SJCRH30 (cell line): ENCODE data around the gene BCL7B. TPM values are rescaled to one million over a fixed set of nuclear protein-coding genes. Genes with fewer than 3 reads are reported as not detected.
"Not testable (repeated sequence)": the region's sequence is repeated elsewhere in the genome, so short reads cannot be mapped to it uniquely, and the experiment has no call there.

Source experiments
- DNase-seq, 2 experiments: peaks; one replicate each; pipeline ENCODE4 v3.0.0-alpha.2; 2015 to 2020
- H3K27ac ChIP-seq: fragments of 250-450 bp; sonication (Bioruptor Pico); 2 replicates; pipeline ENCODE4 v1.5.1; 2020; ENCODE audit warnings: mild to moderate bottlenecking, moderate library complexity
- H3K27me3 ChIP-seq: fragments of 250-450 bp; sonication (Bioruptor Pico); 2 replicates; pipeline ENCODE4 v1.5.1; 2020; ENCODE audit warnings: mild to moderate bottlenecking, moderate library complexity
- H3K36me3 ChIP-seq: fragments of 250-450 bp; sonication (Bioruptor Pico); 2 replicates; pipeline ENCODE4 v1.5.1; 2020; ENCODE audit warnings: mild to moderate bottlenecking, moderate library complexity
- H3K4me1 ChIP-seq: fragments of 250-450 bp; sonication (Bioruptor Pico); 2 replicates; pipeline ENCODE4 v1.5.1; 2020; ENCODE audit warnings: mild to moderate bottlenecking, moderate library complexity
- H3K4me3 ChIP-seq: fragments of 250-450 bp; sonication (Bioruptor Pico); 2 replicates; pipeline ENCODE4 v1.5.1; 2020; ENCODE audit warnings: mild to moderate bottlenecking, moderate library complexity
- H3K9me3 ChIP-seq: fragments of 250-450 bp; sonication (Bioruptor Pico); replicated peaks from 2 replicates; pipeline ENCODE4 v1.5.1; 2020; ENCODE audit warnings: mild to moderate bottlenecking, moderate library complexity
- total RNA-seq: library from RNA; depleted of rRNA; stranded (reverse); fragments of >200 nt; shearing (Covaris generic); gene quantifications from 2 replicates; pipeline ENCODE4 v1.2.3, GENCODE V29; 2014

BCL7B gene
- total RNA-seq, 1 experiment from 2014 or later, result 39.7 TPM

DNA sequence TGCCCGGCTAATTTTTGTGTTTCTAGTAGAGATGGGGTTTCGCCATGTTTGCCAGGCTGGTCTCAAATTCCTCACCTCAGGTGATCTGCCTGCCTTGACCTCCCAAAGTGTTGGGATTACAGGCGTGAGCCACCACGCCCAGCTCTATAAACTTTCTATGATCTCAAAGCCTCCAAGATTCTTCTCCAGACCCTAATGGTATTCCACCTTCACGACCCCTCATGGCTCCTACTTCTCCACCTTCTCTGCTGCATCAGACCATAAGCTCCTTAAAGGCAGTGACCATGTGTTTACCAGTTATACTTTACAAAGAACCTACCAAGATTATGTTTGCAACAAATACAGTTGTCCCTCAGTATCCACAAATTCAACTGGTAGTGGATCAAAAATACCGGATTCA, 25.3 kb downstream of the BCL7B start:
- Histone ChIP-seq H3K9me3 (no peaks in the 10 kb centered on the region), H3K27ac (no peak overlapping the region), H3K4me3 (no peak overlapping the region), H3K27me3 (no peaks in the 10 kb centered on the region), H3K4me1 (peaks cover under 1% of the 10 kb centered on the region), H3K36me3 (peaks cover 11% of the 10 kb centered on the region)
- DNase-seq, result no peak

- Histone ChIP-seq H3K4me1 (peaks cover 9% of the 10 kb centered on the region), H3K4me3 (no peak overlapping the region), H3K36me3 (0 out of 2 replicates have a peak, but pooled peaks cover 2% of the 10 kb centered on the region), H3K9me3 (no peaks in the 10 kb centered on the region), H3K27ac (no peak overlapping the region), H3K27me3 (no peaks in the 10 kb centered on the region)
- no peak for DNase-seq
These were observed 26.7 kb downstream of the BCL7B start for GRCh38 chr7:73530800-73531199.

DNA sequence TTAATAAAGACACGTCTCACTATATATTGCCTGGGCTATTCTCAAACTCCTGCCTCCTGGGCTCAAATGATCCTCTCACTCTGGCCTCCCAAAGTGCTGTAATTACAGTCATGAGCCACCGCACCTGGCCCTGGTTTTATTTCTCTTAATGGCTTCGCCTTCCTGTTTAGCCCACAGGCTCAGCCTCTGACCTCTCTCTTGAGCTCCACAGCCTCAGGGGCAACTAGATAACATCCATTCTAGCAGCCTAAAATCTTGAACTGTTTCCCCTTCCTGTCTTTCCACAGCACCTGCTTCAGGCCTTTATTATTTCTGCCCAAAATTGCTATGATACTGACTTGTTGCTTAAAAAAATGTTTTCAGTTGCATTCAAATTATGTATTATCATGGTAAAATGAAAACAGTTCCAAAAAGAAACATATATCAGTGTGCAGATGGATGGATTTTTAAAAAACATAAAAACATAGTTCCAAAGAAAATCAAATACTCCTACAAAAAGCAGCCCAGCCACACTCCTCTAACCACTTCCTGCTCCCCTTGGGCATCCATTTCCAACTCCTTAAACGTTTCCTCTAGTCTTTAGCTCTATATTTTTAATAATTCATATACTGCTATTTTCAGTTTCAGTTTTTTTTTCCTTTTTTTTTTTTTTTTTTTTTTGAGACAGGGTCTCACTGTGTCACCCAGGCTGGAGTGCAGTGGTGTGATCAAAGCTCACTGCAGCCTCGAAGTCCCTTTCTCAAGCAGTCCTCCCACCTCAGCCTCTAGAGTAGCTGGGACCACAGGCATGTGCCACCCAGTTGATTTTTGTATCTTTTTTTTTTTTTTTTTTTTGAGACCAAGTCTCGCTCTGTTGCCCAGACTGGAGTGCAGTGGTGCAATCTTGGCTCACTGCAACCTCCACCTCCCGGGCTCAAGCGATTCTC, 30.3 kb downstream of the BCL7B start:
- H3K36me3 ChIP-seq, result no peaks in the 10 kb centered on the region
- H3K4me1 ChIP-seq, result peaks cover 9% of the 10 kb centered on the region
- peak; percentile 74 to 88 for DNase-seq
- H3K27me3 ChIP-seq, result no peaks in the 10 kb centered on the region
- 0 out of 2 replicates have a peak overlapping the region, but pooled peaks have one; percentile 31 for H3K27ac ChIP-seq
- H3K4me3 ChIP-seq, result no peak overlapping the region
- H3K9me3 ChIP-seq, result no peaks in the 10 kb centered on the region

DNA sequence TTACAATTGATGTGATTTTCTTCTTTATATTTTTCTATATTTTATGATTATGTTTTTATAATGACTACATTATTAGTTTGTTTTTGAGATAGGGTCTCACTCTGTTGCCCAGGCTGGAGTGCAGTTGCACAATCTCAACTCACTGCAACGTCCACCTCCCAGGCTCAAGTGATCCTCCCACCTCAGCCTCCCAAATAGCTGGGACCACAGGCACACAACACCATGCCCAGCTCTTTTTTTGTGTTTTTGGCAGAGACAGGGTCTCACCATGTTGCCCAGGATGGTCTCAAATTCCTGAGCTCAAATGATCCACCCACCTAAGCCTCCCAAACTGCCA, 31.4 kb downstream of the BCL7B start:
- H3K27ac ChIP-seq, H3K36me3 ChIP-seq, H3K27me3 ChIP-seq, H3K4me3 ChIP-seq, DNase-seq, H3K9me3 ChIP-seq, H3K4me1 ChIP-seq: not testable (repeated sequence)

- H3K4me1 ChIP-seq, result peaks cover 9% of the 10 kb centered on the region
- peak within 1 kb of the TSS; percentile 74 for H3K4me3 ChIP-seq
- no peaks in the 10 kb centered on the region for H3K27me3 ChIP-seq
- H3K27ac ChIP-seq, result peak within 1 kb of the TSS; percentile 90
- H3K9me3 ChIP-seq, result no peaks in the 10 kb centered on the region
- peaks cover 28% of the 10 kb centered on the region for H3K36me3 ChIP-seq
- DNase-seq, result peak; percentile 99
These were observed 35.2 kb downstream of the BCL7B start, which contains the start of gene BAZ1B for GRCh38 chr7:73522105-73522872. Gene BAZ1B (minus strand): TSS chr7:73522293. CDS start chr7:73521933, 360 bp downstream.

DNA sequence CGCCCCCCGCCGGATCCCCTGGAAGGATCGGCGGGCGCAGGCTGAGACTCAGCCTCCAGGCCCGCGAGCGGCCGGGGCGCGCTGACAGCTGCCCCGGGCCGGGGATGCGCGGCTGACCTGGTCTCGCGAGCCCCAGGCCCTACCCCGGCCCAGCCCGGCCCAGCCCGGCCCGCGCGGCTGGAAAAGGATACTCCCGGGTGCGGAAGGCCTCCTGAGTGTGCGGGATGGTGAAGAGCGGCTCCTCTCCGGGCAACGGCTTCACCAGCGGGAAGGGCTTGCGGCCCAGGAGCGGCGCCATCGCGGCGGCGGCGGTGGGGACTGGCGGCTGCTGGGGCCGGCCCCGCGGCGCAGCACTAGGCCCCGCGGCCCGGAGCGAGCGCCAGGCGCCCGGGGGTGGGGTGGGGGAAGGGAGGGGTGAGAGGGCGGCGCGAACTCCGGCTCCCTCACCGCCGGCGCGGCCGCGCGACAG, 35.8 kb downstream of the BCL7B start:
- peak overlapping the region; percentile 74 for H3K4me3 ChIP-seq
- DNase-seq, result peak in 1 of 2 experiments; percentile 80
- H3K27ac ChIP-seq, result peak overlapping the region; percentile 90
- H3K9me3 ChIP-seq, result no peaks in the 10 kb centered on the region
- H3K4me1 ChIP-seq, result peaks cover 4% of the 10 kb centered on the region; the same call in 1 of the 2 replicates
- peaks cover 31% of the 10 kb centered on the region for H3K36me3 ChIP-seq
- H3K27me3 ChIP-seq, result no peaks in the 10 kb centered on the region

GRCh38 chr7:73520673-73521635, 36.5 kb downstream of the BCL7B start:
- Histone ChIP-seq H3K9me3 (no peaks in the 10 kb centered on the region), H3K27ac (peak overlapping the region; percentile 90), H3K27me3 (no peaks in the 10 kb centered on the region), H3K4me3 (peak overlapping the region; percentile 74), H3K4me1 (no peaks in the 10 kb centered on the region; the same call in 1 of the 2 replicates), H3K36me3 (peaks cover 36% of the 10 kb centered on the region)
- peak; percentile 41 to 61 for DNase-seq

DNA sequence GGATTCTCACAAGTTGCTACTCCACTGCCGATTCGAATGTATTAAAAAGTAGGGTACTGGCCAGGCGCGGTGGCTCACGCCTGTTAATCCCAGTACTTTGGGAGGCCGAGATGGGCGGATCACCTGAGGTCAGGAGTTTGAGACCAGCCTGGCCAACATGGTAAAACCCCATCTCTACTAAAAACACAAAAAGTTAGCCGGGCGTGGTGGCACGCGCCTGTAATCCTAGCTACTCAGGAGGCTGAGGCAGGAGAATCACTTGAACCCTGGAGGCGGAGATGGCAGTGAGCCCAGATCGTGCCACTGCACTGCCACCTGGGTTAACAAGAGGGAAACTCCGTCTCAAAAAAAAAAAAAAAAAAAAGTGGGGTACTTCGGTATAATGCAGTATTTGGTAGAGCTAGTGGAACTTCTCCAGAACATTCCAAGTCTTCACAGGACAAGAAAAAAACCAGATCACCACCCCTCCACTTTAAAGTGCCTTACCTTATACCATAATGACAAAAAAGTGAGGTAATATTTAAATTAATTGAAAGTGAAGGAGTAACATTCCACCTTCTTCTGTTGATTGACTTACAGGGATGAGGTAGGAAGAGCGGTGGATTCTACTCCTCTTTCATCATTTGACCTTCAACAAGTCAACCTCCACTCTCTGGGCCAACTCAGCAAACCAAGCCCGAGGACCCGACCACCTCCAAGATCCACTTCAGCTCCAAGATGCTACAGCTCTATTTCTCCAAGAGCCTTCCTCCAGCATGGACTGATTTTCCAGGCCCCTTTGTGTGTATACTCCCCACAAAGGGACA, 37.4 kb downstream of the BCL7B start:
- H3K4me1 ChIP-seq, result no peaks in the 10 kb centered on the region; the same call in 1 of the 2 replicates
- no peaks in the 10 kb centered on the region for H3K27me3 ChIP-seq
- peak in 1 of 2 experiments; percentile 24 for DNase-seq
- H3K36me3 ChIP-seq, result peaks cover 43% of the 10 kb centered on the region
- H3K4me3 ChIP-seq, result peak overlapping the region; percentile 74
- H3K27ac ChIP-seq, result peak overlapping the region; percentile 90; the same call in 1 of the 2 replicates
- H3K9me3 ChIP-seq, result no peaks in the 10 kb centered on the region

DNA sequence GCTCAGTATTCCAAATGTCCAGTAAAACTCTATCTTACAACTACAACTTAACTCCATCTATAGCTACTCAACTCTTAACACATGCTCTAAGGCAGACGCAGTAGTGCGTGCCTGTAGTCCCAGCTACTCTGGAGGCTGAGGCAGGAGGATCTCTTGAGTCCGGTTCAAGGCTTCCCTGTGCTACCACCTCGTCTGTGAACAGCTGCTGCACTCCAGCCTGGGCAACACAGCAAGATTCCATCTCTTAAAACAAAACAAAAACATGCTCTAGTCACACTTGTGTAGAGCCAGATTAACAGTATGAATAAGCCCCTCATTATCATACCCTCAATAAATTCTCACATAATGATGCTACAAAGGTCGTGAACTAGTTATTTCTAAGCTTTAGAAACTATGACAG, 39.0 kb downstream of the BCL7B start:
- H3K4me3 ChIP-seq, result no peak overlapping the region
- no peak overlapping the region for H3K27ac ChIP-seq
- no peaks in the 10 kb centered on the region for H3K27me3 ChIP-seq
- no peaks in the 10 kb centered on the region for H3K9me3 ChIP-seq
- no peak for DNase-seq
- peaks cover 59% of the 10 kb centered on the region for H3K36me3 ChIP-seq
- H3K4me1 ChIP-seq, result no peaks in the 10 kb centered on the region; the same call in 1 of the 2 replicates

- H3K36me3 ChIP-seq, result peaks cover 69% of the 10 kb centered on the region
- H3K9me3 ChIP-seq, result no peaks in the 10 kb centered on the region; the same call in 1 of the 2 replicates
- H3K4me3 ChIP-seq, result no peak overlapping the region
- H3K27ac ChIP-seq, result no peak overlapping the region
- no peaks in the 10 kb centered on the region; the same call in 1 of the 2 replicates for H3K4me1 ChIP-seq
- DNase-seq, result no peak
- no peaks in the 10 kb centered on the region for H3K27me3 ChIP-seq
These were observed 40.1 kb downstream of the BCL7B start for GRCh38 chr7:73517241-73517995.

DNA sequence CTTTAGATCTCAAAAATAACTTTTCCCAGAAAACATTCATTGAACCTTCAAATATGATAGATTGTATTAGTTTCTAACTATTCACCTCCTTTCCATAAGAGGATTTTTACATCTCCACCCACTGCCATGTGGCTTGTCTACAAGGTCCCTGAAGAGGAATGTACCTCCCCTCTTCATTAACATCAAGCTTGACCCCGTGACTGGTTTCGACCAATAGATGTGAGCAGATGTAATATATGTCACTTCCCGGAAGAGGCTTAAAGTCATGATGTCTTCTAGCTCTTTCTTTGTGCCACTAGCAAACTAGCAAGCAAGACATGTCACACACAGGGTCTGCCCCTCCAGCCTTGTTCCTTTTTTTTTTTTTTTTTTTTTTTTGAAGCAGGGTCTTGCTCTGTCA, 42.3 kb downstream of the BCL7B start:
- Histone ChIP-seq H3K9me3 (no peaks in the 10 kb centered on the region; the same call in 1 of the 2 replicates), H3K36me3 (peaks cover 84% of the 10 kb centered on the region), H3K4me3 (no peak overlapping the region), H3K27ac (no peak overlapping the region), H3K27me3 (no peaks in the 10 kb centered on the region), H3K4me1 (no peaks in the 10 kb centered on the region; the same call in 1 of the 2 replicates)
- DNase-seq, result no peak

DNA sequence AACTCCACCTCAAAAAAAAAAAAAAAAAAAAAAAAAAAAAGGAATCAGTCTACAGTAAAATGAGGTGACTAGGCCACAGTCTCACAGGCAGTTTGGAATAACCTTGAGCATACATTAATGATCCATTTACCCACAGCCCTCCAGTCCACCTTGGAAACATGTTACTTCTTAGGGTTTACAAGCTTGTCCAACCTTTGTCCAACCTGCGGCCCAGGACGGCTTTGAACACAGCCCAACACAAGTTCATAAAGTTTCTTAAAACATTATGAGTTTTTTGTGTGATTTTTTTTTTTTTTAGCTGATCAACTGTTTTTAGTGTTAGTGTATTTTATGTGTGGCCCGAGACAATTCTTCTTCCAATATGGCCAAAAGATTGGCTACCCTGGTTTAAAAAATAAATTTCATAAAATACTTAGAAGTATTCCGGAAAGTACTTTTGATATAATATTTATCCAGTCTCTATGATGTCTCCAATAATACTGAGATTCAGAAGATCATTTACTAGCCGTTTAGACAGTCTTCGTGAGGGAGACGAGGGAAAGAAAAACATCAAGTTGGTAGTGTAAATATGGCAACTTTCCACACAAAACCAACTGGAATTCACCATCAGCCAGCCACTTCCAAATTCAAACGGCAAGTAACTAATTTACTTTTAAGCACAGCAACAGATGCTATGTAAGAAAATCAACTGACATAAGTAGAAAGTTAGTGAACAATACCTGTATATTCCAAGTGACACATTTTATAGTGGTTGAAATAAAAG, 45.3 kb downstream of the BCL7B start:
- H3K9me3 ChIP-seq, result no peaks in the 10 kb centered on the region; the same call in 1 of the 2 replicates
- H3K4me1 ChIP-seq, result no peaks in the 10 kb centered on the region
- no peak for DNase-seq
- H3K4me3 ChIP-seq, result no peak overlapping the region
- no peak overlapping the region for H3K27ac ChIP-seq
- no peaks in the 10 kb centered on the region for H3K27me3 ChIP-seq
- H3K36me3 ChIP-seq, result peaks cover 87% of the 10 kb centered on the region
